Measurements from ENCODE around the gene DCHS1. TPM values are rescaled to one million over a fixed set of nuclear protein-coding genes. Genes with fewer than 3 reads are reported as not detected.

DCHS1 gene
- total RNA-seq, 4 donors from 2014 or later, result 7.0 to 23.7 (median 10.7) TPM

- TF ChIP-seq CTCF (IDR thresholded peaks at IDR 0.05; ENCODE audit: low read depth), result no peak
These were observed 5.5 kb downstream of the DCHS1 start for GRCh38 chr11:6650104-6650503.

GRCh38 chr11:6648501-6648900 lies 7.1 kb downstream of the DCHS1 start:
- no peak for TF ChIP-seq CTCF (IDR thresholded peaks at IDR 0.05; ENCODE audit: low read depth)

- TF ChIP-seq CTCF (IDR thresholded peaks at IDR 0.05; ENCODE audit: low read depth), result no peak
These were observed 7.8 kb downstream of the DCHS1 start for GRCh38 chr11:6647836-6648235.

- TF ChIP-seq CTCF (IDR thresholded peaks at IDR 0.05; ENCODE audit: low read depth), result no peak
These were observed 8.5 kb downstream of the DCHS1 start for GRCh38 chr11:6646918-6647679.

GRCh38 chr11:6646576-6646917 lies 9.1 kb downstream of the DCHS1 start:
- no peak for TF ChIP-seq CTCF (IDR thresholded peaks at IDR 0.05; ENCODE audit: low read depth)

GRCh38 chr11:6646071-6646470 lies 9.5 kb downstream of the DCHS1 start:
- TF ChIP-seq CTCF (IDR thresholded peaks at IDR 0.05; ENCODE audit: low read depth), result no peak

GRCh38 chr11:6642957-6643356 lies 12.7 kb downstream of the DCHS1 start:
- TF ChIP-seq CTCF (IDR thresholded peaks at IDR 0.05; ENCODE audit: low read depth), result no peak
